K562 (cell line): Measurements from ENCODE around the gene CDNF. TPM values are rescaled to one million over a fixed set of nuclear protein-coding genes. Genes with fewer than 3 reads are reported as not detected.

Source experiments
- ATAC-seq: fragments of 200-7000 bp; cut with Tn5 transposase; 3 replicates; pipeline ENCODE4 v1.9.1; 2020; ENCODE audit warnings: moderate library complexity
- BruUV-seq: library from RNA; stranded (reverse); fragments of 400-500 nt; replicated peaks from 2 replicates; lab custom pipeline; 2021; lab: Mats Ljungman, UMichigan
- CTCF ChIA-PET: fragments of 300-600 bp; formaldehyde crosslinking; extraction: SDS; loops from one replicate; lab custom pipeline; 2021; ENCODE audit warnings: low intra/inter-chr PET ratio; lab: Yijun Ruan, JAX
- POLR2A ChIA-PET: fragments of 300-600, 350-650 bp; sonication (Branson Sonifier 250); formaldehyde crosslinking; extraction: SDS; loops from one replicate; lab custom pipeline; 2021; ENCODE audit warnings: antibody characterized with exemption, inconsistent platforms; lab: Yijun Ruan, JAX
- DNase-seq, 4 experiments: peaks; one replicate each; pipeline versions ENCODE4 v3.0.0 to v3.0.0-alpha.2; 2011 to 2018; ENCODE audit warnings: low spot score in 3 of 4, mixed read lengths in 3 of 4; ENCODE audit errors: extremely low read depth in 1 of 4
- FAIRE-seq: peaks from 2 replicates; lab custom pipeline; 2011; peaks lifted over from hg19 to GRCh38; lab: Jason Lieb, UNC
- H2AFZ ChIP-seq: 2 replicates; pipeline ENCODE4 v1.6.0; 2011; ENCODE audit warnings: low read depth, low read length, control low read depth, inconsistent platforms
- H3K27ac ChIP-seq: fragments of 200-600 bp; 3 replicates; pipeline ENCODE4 v1.8.0; 2011; ENCODE audit warnings: low read depth, mild to moderate bottlenecking, control low read depth, inconsistent platforms, low read length, moderate library complexity, mixed read lengths; ENCODE audit errors: extremely low read depth
- H3K27me3 ChIP-seq, 2 experiments: fragments of 300-600 bp in 1 of 2; 2 replicates in 1 of 2; 3 replicates in 1 of 2; pipeline versions ENCODE4 v1.6.0 to v1.8.0; 2011; ENCODE audit warnings: inconsistent platforms in 2 of 2, low read length in 2 of 2, mild to moderate bottlenecking in 1 of 2, mixed read lengths in 1 of 2, moderate library complexity in 1 of 2; ENCODE audit not compliant: control insufficient read depth in 2 of 2, insufficient read depth in 2 of 2
- H3K36me3 ChIP-seq: fragments of 300-600 bp; 3 replicates; pipeline ENCODE4 v1.8.0; 2011; ENCODE audit warnings: mild to moderate bottlenecking, low read length, inconsistent platforms; ENCODE audit not compliant: control insufficient read depth, insufficient read depth
- H3K4me1 ChIP-seq, 2 experiments: fragments of 200-600 bp in 1 of 2; replicated peaks in 1 of 2; 2 replicates in 1 of 2; 3 replicates in 1 of 2; pipeline versions ENCODE4 v1.5.1 to v1.8.0; 2011; ENCODE audit warnings: inconsistent platforms in 2 of 2, low read length in 2 of 2, mild to moderate bottlenecking in 1 of 2, mixed read lengths in 1 of 2, moderate library complexity in 1 of 2; ENCODE audit not compliant: control insufficient read depth in 2 of 2, insufficient read depth in 2 of 2
- H3K4me2 ChIP-seq: 2 replicates; pipeline ENCODE4 v1.6.1; 2011; ENCODE audit warnings: low read length, control low read depth, inconsistent platforms, mixed read lengths; ENCODE audit not compliant: insufficient read depth
- H3K4me3 ChIP-seq: fragments of 200-600 bp; sonication (generic), shearing (Covaris generic); 2 replicates; pipeline ENCODE4 v1.5.1; 2016; ENCODE audit warnings: control low read depth, inconsistent platforms
- H3K79me2 ChIP-seq: fragments of 200-600 bp; 3 replicates; pipeline ENCODE4 v1.8.0; 2011; ENCODE audit warnings: low read length, inconsistent platforms; ENCODE audit not compliant: control insufficient read depth, insufficient read depth
- H3K9ac ChIP-seq, 2 experiments: 2 replicates each; pipeline versions ENCODE4 v1.6.0 to v1.6.1; 2011; ENCODE audit warnings: low read depth in 2 of 2, low read length in 2 of 2, control low read depth in 1 of 2, inconsistent platforms in 1 of 2, mild to moderate bottlenecking in 1 of 2, mixed read lengths in 1 of 2; ENCODE audit not compliant: insufficient read depth in 1 of 2
- H3K9me1 ChIP-seq: one replicate; pipeline ENCODE4 v1.6.0; 2011; ENCODE audit warnings: inconsistent platforms, mild to moderate bottlenecking, low read length, moderate library complexity; ENCODE audit not compliant: control insufficient read depth, insufficient read depth
- H3K9me3 ChIP-seq: replicated peaks from 2 replicates; pipeline ENCODE4 v1.5.1; 2011; ENCODE audit warnings: low read depth, low read length, inconsistent platforms; ENCODE audit not compliant: control insufficient read depth, insufficient read depth
- H4K20me1 ChIP-seq: replicated peaks from 2 replicates; pipeline ENCODE4 v1.6.1; 2011; ENCODE audit warnings: low read length, inconsistent platforms, mixed read lengths; ENCODE audit not compliant: control insufficient read depth, insufficient read depth
- HNRNPL ChIP-seq: fragments of 200-400 bp; formaldehyde crosslinking; IDR thresholded peaks from 2 replicates; pipeline ENCODE4 v1.6.1; 2017; ENCODE audit warnings: low read depth, mild to moderate bottlenecking, low read length
- PCBP2 ChIP-seq: fragments of 200-400 bp; formaldehyde crosslinking; IDR thresholded peaks from 2 replicates; pipeline ENCODE4 v1.6.1; 2018; ENCODE audit warnings: low read length, low read depth, mild to moderate bottlenecking, moderate library complexity; ENCODE audit not compliant: poor library complexity, severe bottlenecking
- PPARD ChIP-seq: fragments of 250-450 bp; sonication (Bioruptor Pico); IDR thresholded peaks from 2 replicates; pipeline ENCODE4 v1.8.0; 2022; ENCODE audit warnings: inconsistent platforms, mild to moderate bottlenecking, moderate library complexity
- RBM14 ChIP-seq: fragments of 200-400 bp; formaldehyde crosslinking; IDR thresholded peaks from 2 replicates; pipeline ENCODE4 v1.6.1; 2018; ENCODE audit warnings: low read depth, mild to moderate bottlenecking, low read length, moderate library complexity, borderline replicate concordance; ENCODE audit not compliant: insufficient read depth
- SP1 ChIP-seq: sonication (generic); formaldehyde crosslinking; IDR thresholded peaks from 2 replicates; pipeline ENCODE4 v1.8.1; 2022; ENCODE audit warnings: mild to moderate bottlenecking, missing genetic modification reagents
- SRSF7 ChIP-seq: fragments of 200-400 bp; formaldehyde crosslinking; optimal IDR thresholded peaks from 2 replicates; pipeline ENCODE3; 2017; ENCODE audit warnings: mild to moderate bottlenecking, low read depth, low read length
- SUPT5H ChIP-seq: fragments of 450-650 bp; IDR thresholded peaks from 2 replicates; pipeline ENCODE4 v1.6.1; 2016
- TCF7 ChIP-seq: sonication (generic); IDR thresholded peaks from 2 replicates; pipeline ENCODE4 v1.6.1; 2016; ENCODE audit warnings: antibody characterized with exemption, borderline replicate concordance
- WHSC1 ChIP-seq: IDR thresholded peaks from one replicate; pipeline ENCODE4 v1.6.1; 2012; ENCODE audit warnings: low read length, control low read depth, inconsistent platforms
- ZNF124 ChIP-seq: sonication (generic); formaldehyde crosslinking; IDR thresholded peaks from 2 replicates; pipeline ENCODE4 v1.8.1; 2022; ENCODE audit warnings: missing genetic modification reagents
- ZNF785 ChIP-seq: fragments of 250-450 bp; sonication (Bioruptor Pico); IDR thresholded peaks from 2 replicates; pipeline ENCODE4 v1.4.0; 2020; ENCODE audit warnings: mild to moderate bottlenecking
- WGBS: fragments of 100-300 bp; shearing (Covaris generic); methylation state at CpG from one replicate; pipeline ENCODE4 v1.1.6; 2016; ENCODE audit warnings: low coverage, mixed read lengths; ENCODE audit not compliant: insufficient coverage; ENCODE audit errors: missing lambda C conversion rate; 5-methylcytosine and 5-hydroxymethylcytosine counted together
- in situ Hi-C: fragments of 300-500 bp; cut with MboI; formaldehyde crosslinking; loops from 4 replicates; pipeline ENCODE4 v1.15.0; 2018; ENCODE audit warnings: inconsistent platforms, mixed read lengths
- intact Hi-C: fragments of 100-400 bp; cut with micrococcal nuclease; formaldehyde crosslinking; loops from 2 replicates; pipeline ENCODE4 v1.14.2; 2022
- polyA plus RNA-seq, 8 experiments: library from polyadenylated mRNA; depleted of rRNA in 4 of 8; stranded (reverse) in 5 of 8; unstranded in 3 of 8; fragments of >200 nt; fragmentation: Nextera tagmentation in 2 of 8; fragmentation: Illumina TruSeq in 1 of 8; extraction: Ambion mirVana in 2 of 8; extraction: Trizol in 1 of 8; gene quantifications; 2 replicates each; pipeline versions ENCODE4 v1.2.1 to v1.2.3, GENCODE V29; 2011 to 2014; ENCODE audit warnings: inconsistent platforms in 1 of 8, missing spikeins in 1 of 8
- total RNA-seq, 7 experiments: library from RNA; depleted of rRNA in 6 of 7; stranded (reverse); fragments of >200 nt in 6 of 7; fragmentation: Illumina TruSeq in 2 of 7; extraction: Trizol in 2 of 7; gene quantifications; 2 replicates each; pipeline versions ENCODE4 v1.2.1 to v1.2.3, GENCODE V29; 2011 to 2021; ENCODE audit warnings: low replicate concordance in 1 of 7
- TF ChIP-seq, protein P1 (sequence below): fragments of 250-450 bp; sonication (Bioruptor Pico); IDR thresholded peaks from 2 replicates; pipeline ENCODE4 v1.8.0; 2021; ENCODE audit warnings: borderline replicate concordance, mild to moderate bottlenecking, moderate library complexity; ENCODE audit not compliant: poor library complexity, severe bottlenecking

CDNF gene
- total and polyA plus RNA-seq, 9 of the 15 experiments (the other 6 are each of a cell fraction or from before 2014, with no cell fraction given) = 0.18 to 1.6 (median 0.61) TPM

DNA sequence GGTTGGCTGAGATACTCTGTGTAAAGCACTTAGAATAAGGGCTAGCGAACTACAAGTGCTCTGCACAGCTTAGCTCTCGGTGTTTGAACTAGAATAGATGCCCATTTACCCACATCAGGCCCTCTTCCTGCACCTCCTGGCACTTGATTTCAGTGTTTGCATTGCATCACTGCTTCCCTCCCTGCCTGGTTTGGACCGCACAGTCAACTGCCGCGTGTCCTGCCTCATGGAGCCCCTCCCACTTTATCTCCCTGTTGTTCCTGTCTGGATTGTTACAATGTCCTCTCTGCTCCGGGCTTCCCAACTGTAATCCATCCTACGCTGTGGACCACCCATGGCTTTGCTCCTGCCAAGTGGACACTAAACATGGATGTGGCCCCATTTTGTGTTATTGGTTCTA, 65.4 kb downstream of the CDNF start:
- H3K4me3 ChIP-seq = no peak overlapping the region
- no peak for DNase-seq
- no peaks in the 10 kb centered on the region for H3K79me2 ChIP-seq
- no peaks in the 10 kb centered on the region for H3K9me1 ChIP-seq
- TF ChIP-seq PPARD (no peak), RBM14 (no peak), PCBP2 (no peak), ZNF124 (CRISPR knock-in tag) (no peak), ZNF785 (CRISPR knock-in tag) (no peak), SUPT5H (no peak), SRSF7 (no peak), TCF7 (no peak), HNRNPL (no peak), WHSC1 (no peak), SP1 (no peak)
- TF ChIP-seq, protein P1, sequence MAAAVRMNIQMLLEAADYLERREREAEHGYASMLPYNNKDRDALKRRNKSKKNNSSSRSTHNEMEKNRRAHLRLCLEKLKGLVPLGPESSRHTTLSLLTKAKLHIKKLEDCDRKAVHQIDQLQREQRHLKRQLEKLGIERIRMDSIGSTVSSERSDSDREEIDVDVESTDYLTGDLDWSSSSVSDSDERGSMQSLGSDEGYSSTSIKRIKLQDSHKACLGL = no peak
- TF ChIP-seq, all 486 proteins: peak for 0
- no TSS peak for BruUV-seq
- FAIRE-seq (no peak), ATAC-seq (no peak)
- Histone ChIP-seq H3K27ac (no peak overlapping the region), H3K9ac (no peak overlapping the region), H3K4me2 (no peak overlapping the region), H3K4me1 (no peaks in the 10 kb centered on the region), H3K27me3 (peaks cover 28 to 42% of the 10 kb centered on the region in 2 experiments), H4K20me1 (no peaks in the 10 kb centered on the region; the same call in 1 of the 2 replicates), H3K9me3 (no peaks in the 10 kb centered on the region), H3K36me3 (no peaks in the 10 kb centered on the region), H2AFZ (no peak overlapping the region)
- POLR2A ChIA-PET = no interaction called here
- in situ Hi-C loops (no loop called here), intact Hi-C loops (no loop called here)
- 4% methylated on average over 7 of the region's 7 CpGs for WGBS
- CTCF ChIA-PET = no interaction called here
